Ovary (tissue), 3 donors: ENCODE data around the gene SAMD9L.

Source experiments
- EP300 ChIP-seq: sonication (generic); formaldehyde crosslinking; IDR thresholded peaks from one replicate; pipeline ENCODE4 v1.6.1; 2017; ENCODE audit warnings: antibody characterized with exemption
- POLR2A ChIP-seq: fragments of 450-650 bp; IDR thresholded peaks from one replicate; pipeline ENCODE4 v1.6.1; 2017; ENCODE audit warnings: antibody characterized with exemption, mild to moderate bottlenecking, moderate library complexity
- TF ChIP-seq, protein P1 (sequence below), 3 donors: fragments of 450-650 bp in 2 of 3; fragments of 200-600 bp in 1 of 3; IDR thresholded peaks; one replicate each; pipeline versions ENCODE4 v1.5.1 to v1.8.0; 2016 to 2022; ENCODE audit warnings: antibody characterized with exemption in 3 of 3, mild to moderate bottlenecking in 1 of 3
- donor health status: DM: no; HTN: no; CAD: no.

DNA sequence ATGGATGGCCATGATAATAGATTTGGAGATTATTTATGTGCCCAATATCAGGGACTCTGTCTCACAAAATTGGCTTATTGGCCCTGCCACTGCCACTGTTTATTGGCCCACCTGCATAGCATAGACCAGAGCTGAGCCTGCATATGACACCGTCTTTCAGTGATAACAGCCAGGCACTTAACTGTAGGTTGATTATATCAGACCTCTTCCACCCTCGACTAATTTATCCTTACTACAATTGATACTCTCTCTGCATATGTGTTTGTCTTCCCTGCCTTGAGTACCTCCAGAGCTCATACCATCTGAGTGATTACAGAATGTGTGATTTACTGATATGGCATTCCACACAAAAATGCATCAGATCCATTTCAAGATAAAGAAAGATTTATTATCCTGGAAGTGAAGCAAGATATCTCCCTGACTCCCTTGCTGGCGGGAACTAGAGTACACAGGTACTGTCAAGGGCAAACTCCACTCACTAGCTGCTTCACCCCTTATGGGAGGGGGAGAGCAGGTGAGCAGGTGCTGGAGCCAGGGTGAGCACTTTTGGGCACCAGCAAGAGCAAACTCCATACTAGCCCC, 13.1 kb upstream of the SAMD9L start:
- TF ChIP-seq, protein P1, sequence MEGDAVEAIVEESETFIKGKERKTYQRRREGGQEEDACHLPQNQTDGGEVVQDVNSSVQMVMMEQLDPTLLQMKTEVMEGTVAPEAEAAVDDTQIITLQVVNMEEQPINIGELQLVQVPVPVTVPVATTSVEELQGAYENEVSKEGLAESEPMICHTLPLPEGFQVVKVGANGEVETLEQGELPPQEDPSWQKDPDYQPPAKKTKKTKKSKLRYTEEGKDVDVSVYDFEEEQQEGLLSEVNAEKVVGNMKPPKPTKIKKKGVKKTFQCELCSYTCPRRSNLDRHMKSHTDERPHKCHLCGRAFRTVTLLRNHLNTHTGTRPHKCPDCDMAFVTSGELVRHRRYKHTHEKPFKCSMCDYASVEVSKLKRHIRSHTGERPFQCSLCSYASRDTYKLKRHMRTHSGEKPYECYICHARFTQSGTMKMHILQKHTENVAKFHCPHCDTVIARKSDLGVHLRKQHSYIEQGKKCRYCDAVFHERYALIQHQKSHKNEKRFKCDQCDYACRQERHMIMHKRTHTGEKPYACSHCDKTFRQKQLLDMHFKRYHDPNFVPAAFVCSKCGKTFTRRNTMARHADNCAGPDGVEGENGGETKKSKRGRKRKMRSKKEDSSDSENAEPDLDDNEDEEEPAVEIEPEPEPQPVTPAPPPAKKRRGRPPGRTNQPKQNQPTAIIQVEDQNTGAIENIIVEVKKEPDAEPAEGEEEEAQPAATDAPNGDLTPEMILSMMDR (IDR thresholded peaks at IDR 0.05): no peak
- no peak for TF ChIP-seq POLR2A
- TF ChIP-seq EP300: no peak
